Activated gamma-delta T cell (primary cell): ENCODE measurements around the gene OR52A5.
"Not testable (repeated sequence)": the region's sequence is repeated elsewhere in the genome, so short reads cannot be mapped to it uniquely, and the experiment has no call there.

Experiments used
- DNase-seq: peaks from one replicate; lab custom pipeline; 2025; lab: John Stamatoyannopoulos, UW
- total RNA-seq, 2 donors: gene quantifications; one replicate each; lab custom pipeline; 2026; lab: John Stamatoyannopoulos, UW

The OR52A5 gene
- total RNA-seq, result 0 reads per million in 2 donors

DNA sequence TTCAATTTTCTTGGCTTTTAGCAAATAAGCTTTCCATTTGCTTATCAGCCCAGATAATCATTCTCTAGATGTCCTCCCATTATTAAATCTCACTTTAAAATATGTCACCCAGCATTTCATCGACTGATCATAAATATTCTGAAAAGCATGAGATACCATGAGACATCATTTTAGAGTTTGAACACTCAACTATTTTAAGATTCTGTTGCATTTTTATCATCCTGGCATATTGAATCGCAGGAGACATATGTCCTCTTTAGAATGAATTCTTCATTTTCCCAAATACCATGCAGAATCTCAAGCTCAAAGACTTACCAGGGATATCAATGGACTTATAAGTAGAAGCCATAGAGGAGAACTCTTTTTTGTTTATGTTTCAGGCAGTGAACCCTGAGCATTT lies at the start of gene OR52A5:
Gene OR52A5, minus strand, starts transcription at position 361 of the 400 bp plus-strand sequence. CDS start 5,714 bp downstream, outside the sequence.
- no peak for DNase-seq

DNA sequence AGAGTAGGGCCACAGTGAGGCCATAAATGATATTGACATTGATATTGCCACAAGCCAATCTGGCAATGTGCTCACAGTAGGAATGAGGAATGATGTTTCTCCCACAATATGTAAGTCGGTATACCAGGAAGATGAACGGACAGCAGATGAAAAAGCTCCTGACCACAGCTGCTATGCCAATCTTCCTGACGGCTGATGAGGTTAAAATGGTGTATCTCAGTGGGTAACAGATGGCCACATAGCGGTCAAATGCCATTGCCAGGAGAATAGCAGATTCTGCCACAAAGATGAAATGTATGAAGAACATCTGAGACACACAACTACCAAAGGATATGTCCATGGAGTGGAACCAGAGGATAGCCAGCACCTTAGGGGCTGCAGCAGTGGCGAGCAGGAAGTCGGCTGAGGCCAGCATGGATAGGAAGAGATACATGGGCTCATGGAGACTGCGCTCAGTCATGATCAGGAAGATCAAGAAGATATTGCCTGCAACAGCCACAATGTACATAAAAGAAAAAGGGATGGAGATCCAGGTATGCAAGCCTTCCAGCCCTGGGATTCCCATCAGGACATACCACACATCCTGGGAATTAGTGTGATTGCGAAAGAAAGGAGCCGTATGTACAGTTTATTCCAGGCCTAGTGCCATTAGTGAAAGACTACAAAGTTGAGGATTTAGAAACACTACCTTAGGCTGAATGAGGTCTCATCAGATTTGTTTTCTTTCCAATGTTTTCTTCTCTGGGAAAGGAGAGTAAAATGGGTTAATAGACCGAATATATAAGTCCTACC lies 40.1 kb upstream of the OR52A5 start:
- no peak for DNase-seq

DNA sequence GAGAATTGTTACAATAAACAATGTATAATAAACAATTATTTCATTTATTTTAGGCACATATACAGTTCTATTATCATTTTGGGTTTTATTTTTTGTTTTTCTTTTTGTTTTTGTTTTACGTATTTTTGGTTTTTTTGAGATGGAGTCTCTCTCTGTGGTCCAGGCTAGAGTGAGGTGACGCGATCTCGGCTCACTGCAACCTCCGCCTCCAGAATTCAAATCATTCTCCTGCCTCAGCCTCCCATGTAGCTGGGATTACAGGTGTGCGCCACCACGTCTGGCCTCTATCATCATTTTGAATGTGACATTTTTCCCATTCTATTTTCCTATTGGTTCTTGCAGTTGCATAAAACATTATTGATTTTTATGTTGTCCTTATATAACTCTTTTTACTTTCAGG lies 36.8 kb upstream of the OR52A5 start:
- DNase-seq, result no peak

GRCh38 chr11:5171856-5172255 lies 33.7 kb upstream of the OR52A5 start:
- no peak for DNase-seq

GRCh38 chr11:5165898-5166297 lies 27.7 kb upstream of the OR52A5 start:
- DNase-seq, result not testable (repeated sequence)

- not testable (repeated sequence) for DNase-seq
Measured at GRCh38 chr11:5164807-5165206, 26.7 kb upstream of the OR52A5 start.

- DNase-seq, result not testable (repeated sequence)
Measured at GRCh38 chr11:5161045-5161444, 22.9 kb upstream of the OR52A5 start.

- DNase-seq, result not testable (repeated sequence)
Measured at GRCh38 chr11:5160217-5160616, 22.1 kb upstream of the OR52A5 start.

GRCh38 chr11:5159806-5160205 lies 21.6 kb upstream of the OR52A5 start:
- DNase-seq, result no peak

DNA sequence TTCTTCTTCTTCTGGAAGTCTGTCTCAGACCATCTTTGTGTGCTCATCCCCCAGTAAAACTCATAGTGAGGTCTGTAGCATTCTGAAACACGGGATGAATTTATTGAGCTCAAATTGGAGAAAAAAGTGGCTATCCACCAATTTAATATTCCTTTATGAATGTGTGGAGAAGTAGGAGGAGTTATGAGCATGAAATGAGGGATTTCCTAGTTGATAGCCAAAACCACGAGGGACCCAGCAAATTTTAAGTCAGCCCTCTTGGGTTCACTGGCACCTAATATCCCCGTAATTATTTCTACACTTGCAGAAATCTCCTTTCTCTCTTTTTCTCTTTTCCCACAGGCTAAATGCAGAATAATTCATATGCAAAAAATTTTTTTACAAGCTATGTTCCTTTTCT lies 16.5 kb upstream of the OR52A5 start, which contains the start of gene OR52A1:
Gene OR52A1, minus strand, starts transcription at position 101 of the 400 bp plus-strand sequence. CDS start 2,388 bp downstream, outside the sequence.
- DNase-seq, result no peak

- no peak for DNase-seq
Measured at GRCh38 chr11:5153574-5154431, 15.6 kb upstream of the OR52A5 start.

DNA sequence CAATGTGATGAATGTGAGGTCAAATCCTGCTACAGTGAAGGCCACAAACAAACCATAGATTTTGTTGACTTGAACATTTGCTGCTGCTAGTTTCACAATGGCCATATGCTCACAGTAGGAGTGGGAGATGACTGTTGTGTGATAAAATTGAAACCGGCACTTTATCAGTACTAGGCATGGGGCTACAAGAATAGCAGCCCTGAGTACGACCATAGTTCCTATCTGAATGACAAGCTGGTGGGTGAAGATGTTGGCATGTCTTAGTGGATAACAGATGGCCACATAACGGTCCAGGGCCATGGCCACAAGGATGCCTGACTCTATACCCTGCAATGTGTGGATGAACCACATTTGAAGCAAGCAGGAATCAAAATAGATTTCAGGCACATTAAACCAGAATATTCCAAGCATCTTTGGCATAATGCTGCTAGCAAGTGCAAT lies 13.6 kb upstream of the OR52A5 start:
- no peak for DNase-seq

DNA sequence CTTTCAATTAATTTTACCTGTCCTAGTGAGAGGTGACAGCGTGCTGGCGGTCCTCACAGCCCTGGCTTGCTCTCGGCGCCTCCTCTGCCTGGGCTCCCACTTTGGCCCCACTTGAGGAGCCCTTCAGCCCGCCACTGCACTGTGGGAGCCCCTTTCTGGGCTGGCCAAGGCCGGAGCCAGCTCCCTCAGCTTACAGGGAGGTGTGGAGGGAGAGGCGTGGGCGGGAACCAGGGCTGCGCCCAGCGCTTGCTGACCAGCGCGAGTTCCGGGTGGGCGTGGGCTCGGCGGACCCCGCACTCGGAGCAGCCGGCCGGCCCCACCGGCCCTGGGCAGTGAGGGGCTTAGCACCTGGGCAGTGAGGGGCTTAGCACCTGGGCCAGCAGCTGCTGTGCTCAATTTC lies 6.0 kb upstream of the OR52A5 start:
- DNase-seq, result not testable (repeated sequence)

DNA sequence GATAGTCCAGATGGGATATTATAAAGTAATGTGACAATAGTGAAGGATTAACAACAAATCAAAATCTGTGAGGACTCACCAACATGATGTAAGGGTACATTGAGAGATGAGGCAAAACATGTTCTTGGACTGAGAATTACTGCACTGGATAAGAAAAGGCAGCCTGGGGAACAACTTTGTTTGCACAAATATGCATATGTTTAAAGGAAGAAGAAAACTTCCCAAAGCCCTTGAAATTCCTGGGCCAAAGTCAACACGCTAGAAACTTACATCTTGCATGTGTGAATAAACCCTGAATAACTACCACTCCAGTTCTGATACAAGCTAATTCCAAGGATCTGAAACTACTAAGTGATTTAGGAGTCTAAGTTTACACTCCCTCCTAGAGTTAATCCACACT lies 1.1 kb downstream of the OR52A5 start:
- no peak for DNase-seq

GRCh38 chr11:5136261-5136660 lies 1.9 kb downstream of the OR52A5 start:
- DNase-seq, result no peak

GRCh38 chr11:5131584-5132335 lies 6.4 kb downstream of the OR52A5 start:
- no peak for DNase-seq

DNA sequence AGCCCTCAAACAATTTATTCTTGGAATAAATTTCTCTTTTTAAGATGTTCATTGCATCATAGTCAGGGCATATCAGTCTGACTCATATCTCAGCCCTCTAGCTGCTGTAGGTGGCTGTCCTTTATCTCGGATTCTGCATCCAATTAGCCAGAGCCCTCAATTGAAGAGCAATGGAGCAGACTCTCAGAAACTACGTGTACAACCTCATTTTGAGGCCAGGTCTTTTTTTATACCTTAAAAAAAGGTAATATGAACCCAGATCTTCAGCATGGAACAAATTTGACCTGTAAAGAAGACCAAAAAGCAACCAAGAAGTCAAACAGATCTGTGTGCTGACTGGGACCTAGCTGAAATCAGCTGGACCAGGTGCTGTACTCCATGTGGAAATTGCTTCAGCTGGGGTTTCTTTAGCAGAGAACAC lies 8.7 kb downstream of the OR52A5 start:
- no peak for DNase-seq

- DNase-seq, result no peak
Measured at GRCh38 chr11:5124891-5125620, 13.1 kb downstream of the OR52A5 start.

DNA sequence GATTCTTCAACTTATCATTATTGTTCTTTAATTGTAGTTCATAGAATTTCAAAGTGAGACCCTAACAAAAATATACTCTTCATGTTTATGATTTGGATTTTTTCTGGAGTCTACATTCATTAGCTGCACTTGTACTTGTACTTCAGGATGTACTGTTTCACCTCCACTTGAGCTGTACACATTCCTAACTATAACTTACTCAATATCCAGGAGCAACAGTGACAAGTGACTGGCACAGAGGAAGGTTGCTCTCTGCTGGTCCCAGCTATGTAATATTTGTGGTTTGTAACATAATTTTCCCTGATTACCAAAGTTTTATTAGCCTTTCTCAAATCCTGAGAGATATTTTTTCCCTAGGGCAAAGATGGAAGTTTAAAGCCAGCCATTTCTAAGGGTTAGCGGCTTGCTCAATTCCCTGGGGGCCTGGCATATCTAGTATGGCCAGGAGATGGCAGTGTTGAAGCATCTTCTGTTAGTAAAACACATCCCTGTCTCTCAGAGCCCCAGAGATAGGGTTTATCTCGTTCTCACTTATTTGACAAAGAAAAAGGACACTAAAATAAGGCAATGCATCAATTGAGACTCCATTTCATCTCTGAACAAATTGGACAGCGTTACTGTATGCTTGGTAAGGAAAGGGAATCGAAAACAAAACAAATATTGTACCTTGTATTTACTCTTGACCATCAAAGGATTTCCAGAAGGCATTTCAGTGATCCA lies 14.2 kb downstream of the OR52A5 start:
- no peak for DNase-seq

DNA sequence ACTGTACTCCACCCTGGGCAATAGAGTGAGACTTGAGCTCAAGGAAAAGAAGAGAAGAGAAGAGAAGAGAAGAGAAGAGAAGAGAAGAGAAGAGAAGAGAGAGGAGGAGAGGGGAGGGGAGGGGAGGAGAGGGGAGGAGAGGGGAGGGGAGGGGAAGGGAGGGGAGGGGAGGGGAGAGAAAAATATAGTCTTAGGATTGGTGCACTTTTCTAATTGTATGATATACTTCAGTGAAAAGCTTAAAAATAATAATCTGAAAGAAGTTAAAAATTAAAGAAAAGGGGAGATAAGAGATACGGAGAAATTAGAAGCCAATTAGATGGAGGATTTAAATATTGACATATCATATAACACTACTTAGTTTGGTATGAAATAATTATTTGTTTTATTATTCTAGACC lies 19.3 kb downstream of the OR52A5 start:
- DNase-seq, result no peak

GRCh38 chr11:5117588-5117987 lies 20.6 kb downstream of the OR52A5 start:
- DNase-seq, result no peak
